Erythroblast (primary cell): ENCODE data around the gene CNDP2.

Source experiments
- GATA1 ChIP-seq: IDR thresholded peaks from 2 replicates; pipeline ENCODE4 v1.6.1; 2011; ENCODE audit warnings: low read depth, mild to moderate bottlenecking, control low read depth, low read length, moderate library complexity
- POLR2A ChIP-seq: IDR thresholded peaks from 2 replicates; pipeline ENCODE4 v1.6.1; 2011; ENCODE audit warnings: mild to moderate bottlenecking, low read length

- TF ChIP-seq POLR2A: no peak
- TF ChIP-seq GATA1: no peak
Measured at GRCh38 chr18:74477771-74478170, 18.4 kb upstream of the CNDP2 start.
